Measurements from ENCODE around the gene ITLN1.
"Not testable (repeated sequence)": the region's sequence is repeated elsewhere in the genome, so short reads cannot be mapped to it uniquely, and the experiment has no call there.

Gene ITLN1

DNA sequence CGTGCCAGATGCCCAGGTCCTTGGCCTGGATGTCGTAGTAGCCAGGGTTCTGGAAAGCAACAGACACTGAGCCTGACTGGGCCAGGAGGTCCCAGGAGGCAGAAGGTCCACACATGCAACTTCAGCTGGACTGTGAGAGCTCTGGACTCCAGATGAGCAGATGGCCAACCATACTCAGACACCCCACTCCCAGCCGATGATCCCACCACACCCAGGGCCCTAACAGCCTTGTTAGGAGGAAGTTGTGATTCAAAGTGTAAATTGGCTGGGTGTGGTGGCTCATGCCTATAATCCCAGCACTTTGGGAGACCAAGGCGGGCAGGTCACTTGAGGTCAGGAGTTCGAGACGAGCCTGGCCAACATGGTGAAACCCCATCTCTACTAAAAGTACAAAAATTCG is 3.7 kb downstream of the ITLN1 start:
- DNase-seq: not testable (repeated sequence)

DNA sequence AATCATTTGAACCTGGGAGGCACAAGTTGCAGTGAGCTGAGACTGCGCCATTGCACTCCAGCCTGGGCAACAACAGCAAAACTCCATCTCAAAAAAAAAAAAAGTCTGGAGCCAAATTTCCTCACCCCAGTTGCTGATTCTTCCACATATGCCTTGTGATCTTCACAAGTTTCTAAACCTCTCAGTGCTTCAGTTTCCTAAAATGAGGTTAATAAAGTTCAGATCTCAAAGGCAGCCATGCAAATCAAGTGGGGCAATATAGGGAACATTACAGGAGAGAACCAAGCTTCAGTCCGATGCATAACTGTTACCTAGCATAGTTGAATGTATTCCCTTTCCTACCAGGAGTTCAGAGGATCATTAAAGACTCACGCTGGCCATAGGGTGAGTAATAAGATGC is 4.8 kb downstream of the ITLN1 start:
- no peak for DNase-seq

- DNase-seq: no peak
These were observed 5.9 kb downstream of the ITLN1 start for GRCh38 chr1:160879056-160879455.

DNA sequence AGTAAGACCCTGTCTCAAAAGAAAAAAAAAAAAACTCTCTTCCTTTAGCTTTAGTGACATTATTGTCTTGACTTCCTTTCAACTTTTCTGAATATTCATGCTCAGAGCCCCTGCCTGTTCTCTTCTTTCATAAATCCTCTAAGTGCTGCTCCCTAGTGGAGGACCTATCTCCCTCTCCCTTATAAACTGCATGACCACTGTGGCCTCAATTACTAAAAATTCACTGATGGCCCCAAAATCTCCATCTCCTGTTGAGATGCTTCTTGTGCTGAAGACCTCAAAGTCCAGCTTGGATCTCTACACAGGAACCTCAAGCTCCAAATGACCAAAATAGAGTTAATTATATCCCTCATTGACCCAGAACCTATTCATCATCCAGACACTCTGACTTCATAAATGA is 7.8 kb downstream of the ITLN1 start:
- DNase-seq: no peak

GRCh38 chr1:160876311-160876710 is 8.7 kb downstream of the ITLN1 start:
- DNase-seq: no peak

GRCh38 chr1:160875591-160875990 is 9.4 kb downstream of the ITLN1 start:
- not testable (repeated sequence) for DNase-seq

GRCh38 chr1:160874935-160875334 is 10.0 kb downstream of the ITLN1 start:
- DNase-seq: no peak

DNA sequence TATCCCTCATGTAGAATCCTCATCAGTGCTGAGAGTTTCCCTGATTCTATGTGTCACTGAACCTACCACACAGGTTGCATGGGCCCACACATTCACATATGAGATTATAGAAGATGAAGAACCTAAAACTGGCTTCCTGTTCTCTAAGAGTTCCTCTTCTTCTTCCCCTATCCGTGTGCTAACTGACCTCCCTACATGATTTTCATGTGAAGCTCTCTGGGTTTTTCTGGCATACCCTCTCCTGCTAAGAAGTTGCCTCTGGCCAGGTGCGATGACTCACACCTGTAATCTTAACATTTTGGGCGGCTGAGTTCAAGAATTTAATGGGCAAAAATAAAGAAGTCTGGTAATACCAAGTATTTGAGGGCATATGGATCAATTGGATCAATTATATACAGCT is 16.8 kb downstream of the ITLN1 start:
- DNase-seq: no peak

DNA sequence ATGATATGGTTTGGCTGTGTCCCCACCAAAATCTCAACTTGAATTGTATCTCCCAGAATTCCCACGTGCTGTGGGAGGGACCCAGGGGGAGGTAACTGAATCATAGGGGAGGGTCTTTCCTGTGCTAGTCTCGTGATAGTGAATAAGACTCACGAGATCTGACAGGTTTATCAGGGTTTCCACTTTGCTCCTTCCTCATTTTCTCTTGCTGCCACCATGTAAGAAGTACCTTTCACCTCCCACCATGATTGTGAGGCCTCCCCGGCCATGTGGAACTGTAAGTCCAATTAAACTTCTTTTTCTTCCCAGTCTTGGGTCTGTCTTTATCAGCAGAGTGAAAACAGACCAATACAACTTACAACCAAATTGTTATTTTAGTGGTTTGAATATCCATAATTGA is 17.3 kb downstream of the ITLN1 start:
- not testable (repeated sequence) for DNase-seq

DNA sequence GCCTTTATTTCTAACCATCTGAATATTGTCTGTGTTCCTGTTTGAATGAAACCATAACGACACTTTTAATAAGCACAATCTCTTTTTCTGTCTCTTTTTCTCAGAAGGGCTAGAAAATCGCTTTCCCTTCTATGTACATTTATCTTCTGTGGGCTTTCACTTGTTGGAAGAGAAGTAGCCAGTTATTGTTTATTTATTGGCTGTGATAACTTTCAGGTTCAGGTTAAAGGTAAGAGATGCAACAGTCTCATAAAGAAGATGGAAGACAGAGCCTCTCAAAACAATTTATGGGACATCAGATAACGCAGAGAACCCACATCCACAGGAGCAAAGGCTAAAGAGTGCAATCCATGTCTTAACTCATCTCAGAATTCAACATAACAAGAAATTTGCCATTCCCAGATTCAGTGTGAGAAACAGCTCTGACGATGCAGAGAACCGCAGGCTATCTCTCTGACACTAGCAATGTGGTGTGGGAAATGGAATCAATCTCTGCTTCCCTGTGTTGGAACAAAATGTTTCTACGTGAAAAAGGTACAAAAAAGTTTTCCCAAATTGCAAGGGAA is 18.2 kb downstream of the ITLN1 start:
- no peak for DNase-seq

DNA sequence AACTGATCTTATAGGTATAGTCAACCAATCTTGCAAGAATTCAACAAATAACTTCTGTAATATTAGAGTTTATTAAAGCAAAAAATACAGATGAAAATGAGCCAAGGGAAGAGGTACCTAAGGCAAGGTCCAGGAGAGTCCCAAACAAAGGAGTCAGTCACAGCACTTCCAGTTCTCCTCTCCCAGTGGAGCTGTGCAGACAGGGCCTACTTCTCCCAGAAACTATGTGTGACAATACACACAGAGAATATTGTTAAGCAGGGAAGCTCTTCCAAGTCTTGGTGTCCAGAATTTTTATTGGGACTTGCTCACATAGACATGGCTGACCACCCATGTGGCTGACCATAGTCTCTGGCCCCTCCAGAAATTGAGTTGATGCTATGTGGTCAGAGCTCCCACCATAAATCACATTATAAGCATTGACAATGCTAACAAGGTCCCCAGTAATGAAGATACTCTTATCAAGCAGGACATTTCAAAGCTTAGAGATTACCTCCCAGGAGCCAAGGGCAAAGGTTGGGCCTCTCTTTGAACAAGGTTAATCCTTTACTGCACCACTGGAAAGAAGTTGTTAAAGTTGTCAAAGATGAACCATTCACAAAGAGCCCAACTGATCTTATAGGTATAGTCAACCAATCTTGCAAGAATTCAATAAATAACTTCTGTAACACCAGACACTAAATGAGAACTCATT is 18.8 kb downstream of the ITLN1 start:
- DNase-seq: no peak

GRCh38 chr1:160865337-160865736 is 19.6 kb downstream of the ITLN1 start:
- no peak for DNase-seq

GRCh38 chr1:160864173-160864572 is 20.8 kb downstream of the ITLN1 start:
- DNase-seq: no peak

DNA sequence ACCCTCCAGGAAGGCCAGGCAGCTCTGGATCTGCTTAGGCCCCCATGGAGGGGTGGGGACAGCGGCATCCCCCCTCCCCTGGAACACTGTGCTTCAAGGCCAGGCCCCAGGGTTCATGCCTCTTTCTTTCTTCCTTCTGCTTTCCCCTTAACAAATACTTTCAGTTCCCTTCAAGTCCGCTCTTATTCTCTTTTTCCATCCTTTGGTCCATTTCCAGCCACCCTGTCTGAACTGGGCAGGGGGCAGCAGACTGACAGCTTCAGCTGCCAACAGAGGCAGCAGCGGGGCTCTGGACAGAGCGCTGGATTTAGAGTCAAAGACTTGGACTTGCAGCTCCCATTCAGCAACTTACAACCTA is 21.2 kb downstream of the ITLN1 start:
- no peak for DNase-seq

DNA sequence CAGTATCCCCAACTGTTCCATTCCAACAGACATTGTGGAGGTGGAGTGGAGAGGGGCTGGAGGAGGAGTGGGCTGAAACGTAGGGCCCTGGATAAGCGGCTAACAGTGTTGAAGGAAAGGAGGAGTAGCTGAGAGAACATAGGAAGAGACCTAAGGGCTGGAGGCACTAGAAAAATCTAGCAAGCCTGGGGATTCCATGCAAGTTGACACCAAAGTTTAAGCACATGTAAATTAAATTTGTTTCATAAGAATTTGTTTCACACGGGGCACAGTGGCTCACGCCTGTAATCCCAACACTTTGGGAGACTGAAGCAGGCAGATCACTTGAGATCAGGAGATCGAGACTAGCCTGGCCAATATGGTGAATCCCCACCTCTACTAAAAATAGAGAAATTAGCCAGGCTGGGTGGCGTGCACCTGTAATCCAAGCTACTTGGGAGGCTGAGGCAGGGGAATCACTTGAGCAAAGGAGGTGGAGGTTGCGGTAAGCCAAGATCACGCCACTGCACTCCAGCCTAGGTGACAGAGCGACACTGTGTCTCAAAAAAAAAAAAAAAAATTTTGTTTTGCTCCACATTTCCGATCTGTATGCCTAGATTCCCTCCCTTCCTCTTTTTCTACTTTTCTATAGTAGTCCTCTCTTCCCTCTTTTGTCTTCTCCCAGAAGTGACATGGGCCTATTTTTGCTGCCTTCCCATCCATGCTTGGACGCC is 21.8 kb downstream of the ITLN1 start:
- DNase-seq: no peak

DNA sequence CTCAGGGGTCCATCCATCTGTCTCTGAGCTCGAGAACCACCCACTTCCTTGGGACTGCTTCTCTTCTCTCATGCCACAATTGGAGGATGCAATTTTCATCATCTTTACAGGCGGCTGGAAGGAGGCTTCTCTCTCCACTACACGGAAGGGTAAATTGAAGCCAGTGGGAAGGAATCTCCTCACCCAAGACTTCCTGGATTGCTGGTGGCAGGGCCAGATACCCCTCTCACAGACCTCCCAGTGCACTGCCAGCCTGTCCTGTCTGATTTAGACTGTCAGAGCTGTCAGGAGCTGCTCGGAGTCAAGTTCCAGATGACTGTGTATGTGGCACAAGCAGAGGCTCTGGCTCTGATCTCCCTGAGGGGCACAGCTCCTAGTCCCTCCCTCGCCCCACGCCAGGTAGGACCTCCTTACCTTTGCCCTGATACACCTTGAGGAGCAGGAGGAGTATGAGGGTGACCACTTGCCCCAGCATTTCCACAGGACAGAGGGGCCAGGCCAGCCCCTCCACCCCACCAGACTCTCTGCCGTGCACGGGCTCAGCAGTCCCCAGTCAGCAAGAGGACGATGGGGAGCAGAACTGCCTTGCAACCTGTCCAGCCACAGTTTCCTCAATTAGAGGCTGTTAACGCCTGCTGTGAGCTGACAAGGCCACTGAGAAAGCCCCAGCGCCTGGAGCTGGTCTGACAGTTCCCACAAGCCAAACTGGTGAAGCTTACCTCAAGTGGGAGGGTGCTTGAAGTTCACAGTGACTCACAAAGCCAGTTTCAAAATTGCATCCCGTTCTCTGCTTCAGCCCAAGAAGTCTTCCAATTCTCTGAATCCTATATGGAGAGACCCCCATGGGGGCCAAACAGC is 22.5 kb downstream of the ITLN1 start, which contains the start of gene CD244:
CD244 (minus strand) TSS at position 685 of the 858 bp plus-strand sequence; CDS start at position 475, 210 bp downstream.
- DNase-seq: no peak

DNA sequence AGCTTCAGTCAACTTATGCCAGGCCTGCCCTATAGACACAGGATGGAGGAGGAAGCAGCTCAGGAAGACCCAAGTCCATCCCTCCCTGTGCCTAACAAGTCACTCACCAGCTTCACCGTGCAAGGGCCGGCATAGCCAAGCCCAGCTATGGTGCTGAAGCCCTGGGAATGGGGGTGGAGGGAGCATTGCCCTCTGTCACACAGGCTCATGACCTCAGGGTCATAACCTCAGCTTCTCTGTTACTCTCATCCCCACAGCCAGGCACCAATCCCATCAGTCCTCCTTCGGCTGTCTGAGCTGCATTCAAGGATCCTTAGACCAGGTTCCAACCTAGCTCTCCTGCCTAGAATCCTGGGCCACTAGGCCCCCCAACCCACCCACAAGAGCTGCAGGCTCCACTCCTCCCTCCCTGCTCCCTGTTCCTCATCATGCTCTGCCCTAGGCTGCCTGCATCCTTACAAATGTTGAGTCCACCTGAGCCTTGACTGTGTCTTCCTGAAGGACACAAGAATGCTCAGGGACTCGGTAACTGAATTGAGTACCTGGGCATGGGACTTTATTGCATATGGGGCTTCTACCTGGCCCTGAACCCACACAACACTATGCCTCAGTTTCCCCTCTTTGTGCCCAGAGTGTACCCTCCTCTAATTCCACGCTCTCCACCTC is 24.0 kb downstream of the ITLN1 start:
- no peak for DNase-seq

GRCh38 chr1:160859166-160859565 is 25.8 kb downstream of the ITLN1 start:
- DNase-seq: no peak

DNA sequence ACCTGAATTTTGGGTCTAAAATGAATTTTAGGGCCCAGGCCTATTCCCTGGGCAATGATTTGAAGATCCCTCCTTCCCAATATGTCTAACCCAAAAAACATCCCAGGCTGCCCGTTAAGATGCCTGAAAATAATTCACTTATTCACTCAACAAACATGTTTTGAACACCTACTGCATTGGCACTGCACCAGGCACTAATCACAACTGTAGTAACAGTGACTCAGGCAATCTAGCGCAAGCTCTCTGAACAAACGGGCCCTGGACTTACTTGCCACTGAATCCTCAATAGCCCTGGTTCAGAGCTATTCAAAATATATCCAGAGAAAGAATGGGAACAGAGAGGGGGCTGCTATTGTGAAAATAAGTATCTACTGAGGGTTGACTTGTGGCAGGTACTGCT is 26.5 kb downstream of the ITLN1 start:
- DNase-seq: no peak

GRCh38 chr1:160858097-160858496 is 26.9 kb downstream of the ITLN1 start:
- DNase-seq: no peak

GRCh38 chr1:160855181-160855981 is 29.6 kb downstream of the ITLN1 start:
- DNase-seq: no peak

DNA sequence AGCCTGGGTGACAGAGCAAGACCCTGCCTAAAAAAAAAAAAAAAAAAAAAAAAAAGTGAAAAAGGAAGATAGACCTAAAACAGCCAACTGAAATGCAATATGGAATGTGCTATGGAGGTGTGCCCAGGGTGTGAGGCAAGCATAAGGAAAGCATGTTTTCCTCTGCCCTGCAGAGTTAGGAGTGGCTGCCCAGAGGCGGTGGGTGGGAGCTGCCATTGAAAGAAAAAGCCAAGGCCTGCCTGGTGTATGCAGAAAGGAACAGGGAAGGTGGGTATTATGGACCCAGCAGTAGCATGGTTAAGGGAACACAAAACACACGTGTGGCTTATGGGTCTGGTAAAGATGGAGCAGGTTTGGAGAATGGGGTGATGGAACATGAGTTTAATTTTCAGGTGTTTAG is 31.2 kb downstream of the ITLN1 start:
- no peak for DNase-seq

Measured in SHP77 treated with DMSO at 0.1 percent for 48 hours (cell line).